ENCODE results near the gene OR2D3.
"Not testable (repeated sequence)": the region's sequence is repeated elsewhere in the genome, so short reads cannot be mapped to it uniquely, and the experiment has no call there.

Gene OR2D3

GRCh38 chr11:6962141-6962540, 41.3 kb downstream of the OR2D3 start:
- DNase-seq (ENCODE audit: low read depth), result no peak
- no peak overlapping the region for H3K4me3 ChIP-seq (replicated peaks; ENCODE audit: low read depth, low read length)
- TF ChIP-seq CTCF (IDR thresholded peaks at IDR 0.05; ENCODE audit: low read length, missing control alignments), result no peak

- TF ChIP-seq CTCF (IDR thresholded peaks at IDR 0.05; ENCODE audit: low read length, missing control alignments), result no peak
- DNase-seq (ENCODE audit: low read depth), result no peak
- no peak overlapping the region for H3K4me3 ChIP-seq (replicated peaks; ENCODE audit: low read depth, low read length)
Observed at GRCh38 chr11:6962673-6963072, 41.9 kb downstream of the OR2D3 start.

- no peak overlapping the region for H3K4me3 ChIP-seq (replicated peaks; ENCODE audit: low read depth, low read length)
- DNase-seq (ENCODE audit: low read depth), result peak; percentile 39
- TF ChIP-seq CTCF (IDR thresholded peaks at IDR 0.05; ENCODE audit: low read length, missing control alignments), result no peak
Observed at GRCh38 chr11:6968816-6969215, 48.0 kb downstream of the OR2D3 start.

GRCh38 chr11:6969854-6970253, 49.1 kb downstream of the OR2D3 start:
- DNase-seq (ENCODE audit: low read depth), result peak; percentile 10

More at GRCh38 chr11:6969854-6970253, 49.1 kb downstream of the OR2D3 start:
- H3K4me3 ChIP-seq (replicated peaks; ENCODE audit: low read depth, low read length), result not testable (repeated sequence)

Data from fibroblast of pulmonary artery (primary cell).